Tibial nerve (tissue), 4 donors: ENCODE data around the gene REX1BD.
A peak's percentile ranks its signal among the peaks of the same experiment; 100 is the strongest.

ENCODE experiments used
- CTCF ChIP-seq, 5 experiments: fragments of 200-600 bp in 3 of 5; fragments of 450-650 bp in 2 of 5; sonication (generic) in 3 of 5; IDR thresholded peaks; one replicate each; pipeline ENCODE4 v1.5.1; 2016 to 2019; ENCODE audit warnings: antibody characterized with exemption in 5 of 5, mild to moderate bottlenecking in 3 of 5, moderate library complexity in 2 of 5
- EP300 ChIP-seq, 2 donors: sonication (generic); formaldehyde crosslinking; IDR thresholded peaks; one replicate each; pipeline ENCODE4 v1.6.1; 2017; ENCODE audit warnings: antibody characterized with exemption in 2 of 2, mild to moderate bottlenecking in 1 of 2
- POLR2A ChIP-seq, 2 donors: fragments of 450-650 bp; IDR thresholded peaks; one replicate each; pipeline ENCODE4 v1.6.1; 2017; ENCODE audit warnings: antibody characterized with exemption in 2 of 2, mild to moderate bottlenecking in 2 of 2, moderate library complexity in 2 of 2

GRCh38 chr19:18571564-18572344 lies 16.8 kb upstream of the REX1BD start, which contains the start of gene UBA52:
- TF ChIP-seq CTCF (IDR thresholded peaks at IDR 0.05) = peak in 2 of 5 experiments; percentile 8 to 49
- peak; percentile 96 to 99 for TF ChIP-seq EP300 (IDR thresholded peaks at IDR 0.05)
- TF ChIP-seq POLR2A (IDR thresholded peaks at IDR 0.05) = peak; percentile 63 to 93
